ENCODE measurements around the gene NSUN2.

- TF ChIP-seq ZBTB10 (tag by site-specific recombination; IDR thresholded peaks at IDR 0.05) (no peak), CTCF (tag by site-specific recombination; IDR thresholded peaks at IDR 0.05) (no peak), OSR2 (tag by site-specific recombination; IDR thresholded peaks at IDR 0.05) (no peak), ZNF398 (tag by site-specific recombination; IDR thresholded peaks at IDR 0.05) (no peak), ZNF639 (tag by site-specific recombination; IDR thresholded peaks at IDR 0.05) (no peak), ZNF707 (tag by site-specific recombination; IDR thresholded peaks at IDR 0.05) (no peak), ZNF146 (tag by site-specific recombination; IDR thresholded peaks at IDR 0.05) (no peak), ZBTB1 (tag by site-specific recombination; IDR thresholded peaks at IDR 0.05) (no peak), TSHZ1 (tag by site-specific recombination; IDR thresholded peaks at IDR 0.05; ENCODE audit: borderline replicate concordance) (no peak), ZNF23 (tag by site-specific recombination; IDR thresholded peaks at IDR 0.05; ENCODE audit: borderline replicate concordance) (no peak), SP2 (tag by site-specific recombination; IDR thresholded peaks at IDR 0.05) (no peak)
These were observed 49.4 kb upstream of the NSUN2 start for GRCh38 chr5:6682239-6682638.
